ENCODE results near the gene OSBPL10.

DNA sequence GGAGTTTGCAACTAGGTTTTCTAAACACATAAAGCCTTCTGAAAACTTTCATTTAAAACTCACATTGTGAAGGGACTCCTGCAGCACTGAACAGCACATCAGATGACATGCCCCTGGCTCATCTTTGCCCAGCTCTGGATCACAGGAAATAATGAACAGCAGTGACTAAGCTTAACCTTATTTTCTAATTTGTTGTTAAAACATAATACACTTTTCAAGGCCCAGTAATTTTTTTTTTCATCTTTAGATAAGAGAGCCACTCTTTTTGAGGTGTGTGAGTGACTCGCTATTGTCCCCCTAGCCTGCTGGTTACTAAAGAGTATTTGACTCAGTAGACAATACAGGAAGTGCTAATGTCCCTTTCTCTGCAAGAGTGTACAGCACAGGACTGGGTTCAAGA lies 204.0 kb downstream of the OSBPL10 start:
- TF ChIP-seq CTCF (IDR thresholded peaks at IDR 0.05): no peak
- no peak for TF ChIP-seq EZH2 (IDR thresholded peaks at IDR 0.05)

All from neural progenitor cell (in vitro differentiated cells).